ENCODE measurements around the gene IL36G. TPM values are rescaled to one million over a fixed set of nuclear protein-coding genes. Genes with fewer than 3 reads are reported as not detected.

The IL36G gene
- total and polyA plus RNA-seq, 11 donors, result not detected

DNA sequence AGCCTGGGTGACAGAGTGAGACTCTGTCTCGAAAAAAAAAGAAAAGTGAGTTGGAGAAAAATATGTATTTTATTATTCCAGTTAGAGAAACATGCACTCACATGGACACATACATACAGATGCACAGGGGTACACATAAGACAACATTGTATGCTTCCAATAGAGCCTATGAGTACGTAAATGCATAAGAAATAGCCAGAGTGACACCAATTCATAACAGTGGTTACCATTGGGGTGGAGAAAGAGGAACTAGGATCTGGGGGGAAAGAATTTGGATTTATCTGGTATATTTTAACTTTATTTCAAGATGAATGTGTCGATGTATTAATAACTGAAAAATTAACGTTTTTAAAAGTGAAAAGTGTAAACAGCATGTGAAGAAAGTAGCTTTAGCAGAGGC is 43.5 kb downstream of the IL36G start:
- no peak for ATAC-seq
- TF ChIP-seq, protein P1, sequence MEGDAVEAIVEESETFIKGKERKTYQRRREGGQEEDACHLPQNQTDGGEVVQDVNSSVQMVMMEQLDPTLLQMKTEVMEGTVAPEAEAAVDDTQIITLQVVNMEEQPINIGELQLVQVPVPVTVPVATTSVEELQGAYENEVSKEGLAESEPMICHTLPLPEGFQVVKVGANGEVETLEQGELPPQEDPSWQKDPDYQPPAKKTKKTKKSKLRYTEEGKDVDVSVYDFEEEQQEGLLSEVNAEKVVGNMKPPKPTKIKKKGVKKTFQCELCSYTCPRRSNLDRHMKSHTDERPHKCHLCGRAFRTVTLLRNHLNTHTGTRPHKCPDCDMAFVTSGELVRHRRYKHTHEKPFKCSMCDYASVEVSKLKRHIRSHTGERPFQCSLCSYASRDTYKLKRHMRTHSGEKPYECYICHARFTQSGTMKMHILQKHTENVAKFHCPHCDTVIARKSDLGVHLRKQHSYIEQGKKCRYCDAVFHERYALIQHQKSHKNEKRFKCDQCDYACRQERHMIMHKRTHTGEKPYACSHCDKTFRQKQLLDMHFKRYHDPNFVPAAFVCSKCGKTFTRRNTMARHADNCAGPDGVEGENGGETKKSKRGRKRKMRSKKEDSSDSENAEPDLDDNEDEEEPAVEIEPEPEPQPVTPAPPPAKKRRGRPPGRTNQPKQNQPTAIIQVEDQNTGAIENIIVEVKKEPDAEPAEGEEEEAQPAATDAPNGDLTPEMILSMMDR (IDR thresholded peaks at IDR 0.05), result no peak
- no peak for TF ChIP-seq POLR2A (IDR thresholded peaks at IDR 0.05)
- Histone ChIP-seq H3K27ac (no peak overlapping the region), H3K4me3 (no peak overlapping the region), H3K9me3 (peaks cover 0 to 2% (median 0%) of the 10 kb centered on the region in 12 donors), H3K27me3 (peaks cover 0 to 30% (median 0%) of the 10 kb centered on the region in 9 donors), H3K36me3 (no peaks in the 10 kb centered on the region), H3K4me1 (no peaks in the 10 kb centered on the region)
- DNase-seq, result no peak
- 51 to 65% (median 59%) methylated on average over 4 of the region's 4 CpGs for WGBS, 4 donors
- intact Hi-C loops (cut with DNase I), result no loop called here

DNA sequence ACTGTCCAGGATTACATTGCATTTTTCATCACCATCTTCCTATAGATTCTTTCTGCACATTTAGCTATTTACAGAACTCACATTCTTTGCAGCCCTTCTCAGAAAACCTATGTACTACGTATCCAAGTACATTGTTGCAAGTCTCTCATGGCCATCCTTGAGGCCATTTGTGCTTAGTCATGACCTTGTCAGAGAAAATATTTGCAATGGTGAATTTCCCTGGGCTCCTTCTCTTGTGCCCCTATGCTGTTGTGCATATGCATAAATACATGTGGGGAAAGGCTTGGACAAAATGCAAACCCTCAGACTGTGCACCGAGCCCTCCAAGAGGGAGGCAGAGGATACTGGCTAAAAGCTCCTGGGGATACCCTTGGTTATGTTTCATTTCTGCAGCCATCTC is 47.0 kb downstream of the IL36G start:
- H3K4me1 ChIP-seq, result no peaks in the 10 kb centered on the region
- WGBS, 4 donors, result 88 to 92% (median 91%) methylated on average over 2 of the region's 2 CpGs
- TF ChIP-seq, protein P1 (IDR thresholded peaks at IDR 0.05), result no peak
- TF ChIP-seq POLR2A (IDR thresholded peaks at IDR 0.05), result no peak
- DNase-seq (no peak), ATAC-seq (no peak)
- peaks cover 0 to 44% (median 5%) of the 10 kb centered on the region in 9 donors for H3K27me3 ChIP-seq
- H3K27ac ChIP-seq, result no peak overlapping the region
- no peaks in the 10 kb centered on the region for H3K36me3 ChIP-seq
- intact Hi-C loops (cut with DNase I), result no loop called here
- no peaks in the 10 kb centered on the region for H3K9me3 ChIP-seq
- no peak overlapping the region for H3K4me3 ChIP-seq

DNA sequence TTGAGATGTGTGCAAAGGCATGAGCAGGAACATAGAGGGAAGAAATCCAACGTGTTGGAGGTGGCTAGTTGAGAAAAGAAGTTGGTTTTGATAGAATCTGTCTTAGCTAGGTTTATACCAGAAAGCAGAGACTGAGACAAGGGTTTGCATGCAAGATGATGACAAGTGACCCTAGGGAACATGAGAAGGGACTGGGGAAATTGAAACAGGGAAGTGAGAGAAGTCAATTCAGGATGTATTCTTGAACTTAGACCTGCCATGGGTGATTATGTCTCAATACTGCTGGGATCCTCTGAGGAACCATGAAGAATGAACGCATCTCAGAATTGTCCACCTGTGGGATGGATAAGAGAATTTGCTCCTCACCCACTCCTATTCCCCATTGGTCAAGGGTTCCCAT is 47.9 kb downstream of the IL36G start:
- H3K4me1 ChIP-seq, result no peaks in the 10 kb centered on the region
- no peak overlapping the region for H3K27ac ChIP-seq
- no peaks in the 10 kb centered on the region for H3K9me3 ChIP-seq
- DNase-seq, result no peak
- no peak overlapping the region for H3K4me3 ChIP-seq
- TF ChIP-seq, protein P1 (IDR thresholded peaks at IDR 0.05), result no peak
- TF ChIP-seq POLR2A (IDR thresholded peaks at IDR 0.05), result no peak
- intact Hi-C loops (cut with DNase I), result no loop called here
- no peak for ATAC-seq
- peaks cover 0 to 49% (median 6%) of the 10 kb centered on the region in 9 donors for H3K27me3 ChIP-seq
- WGBS, 4 donors, result 45 to 56% (median 52%) methylated on average over 2 of the region's 2 CpGs
- no peaks in the 10 kb centered on the region for H3K36me3 ChIP-seq

DNA sequence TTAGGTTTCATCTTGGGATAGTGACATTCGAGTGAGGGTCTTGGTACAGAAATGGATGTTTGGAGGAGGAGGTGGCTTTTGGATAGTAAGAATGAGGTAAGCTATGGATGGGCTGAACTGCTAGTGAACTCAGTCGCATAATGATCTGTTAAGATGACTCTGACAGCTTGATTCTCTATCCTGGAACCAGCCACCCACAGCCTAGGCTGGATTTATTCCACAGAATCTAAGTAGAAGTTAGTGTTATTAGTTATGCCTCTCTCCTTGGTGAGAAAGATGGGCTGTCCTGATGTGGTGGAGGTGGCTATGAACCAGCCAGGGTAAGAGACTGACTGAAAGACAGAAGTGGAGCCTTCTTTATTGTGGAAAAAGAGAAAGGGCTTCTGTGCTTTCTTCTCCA is 49.9 kb downstream of the IL36G start:
- intact Hi-C loops (cut with DNase I), result no loop called here
- TF ChIP-seq, protein P1 (IDR thresholded peaks at IDR 0.05), result no peak
- TF ChIP-seq POLR2A (IDR thresholded peaks at IDR 0.05), result no peak
- 65 to 75% (median 70%) methylated on average over 2 of the region's 2 CpGs for WGBS, 4 donors
- Histone ChIP-seq H3K4me3 (no peak overlapping the region), H3K27me3 (peaks cover 0 to 35% (median 6%) of the 10 kb centered on the region in 9 donors), H3K9me3 (no peaks in the 10 kb centered on the region), H3K36me3 (no peaks in the 10 kb centered on the region), H3K27ac (no peak overlapping the region), H3K4me1 (no peaks in the 10 kb centered on the region)
- DNase-seq (no peak), ATAC-seq (no peak)
